Loucy (cell line): Measurements from ENCODE around the gene SIL1.

Experiments used
- CTCF ChIP-seq: fragments of 200-600 bp; sonication (generic); conservative IDR thresholded peaks from 2 replicates; pipeline ENCODE4 v1.5.1; 2014; ENCODE audit warnings: mild to moderate bottlenecking, antibody characterized with exemption, low read length
- EZH2phosphoT487 ChIP-seq: fragments of 200-600 bp; IDR thresholded peaks from 2 replicates; pipeline ENCODE4 v1.6.1; 2018; ENCODE audit warnings: antibody characterized with exemption, mild to moderate bottlenecking, moderate library complexity, borderline replicate concordance

GRCh38 chr5:138903130-138903775, 294.9 kb downstream of the SIL1 start:
- TF ChIP-seq CTCF = no peak
- no peak for TF ChIP-seq EZH2phosphoT487
